ENCODE results near the gene RNF14.

RNF14 gene

DNA sequence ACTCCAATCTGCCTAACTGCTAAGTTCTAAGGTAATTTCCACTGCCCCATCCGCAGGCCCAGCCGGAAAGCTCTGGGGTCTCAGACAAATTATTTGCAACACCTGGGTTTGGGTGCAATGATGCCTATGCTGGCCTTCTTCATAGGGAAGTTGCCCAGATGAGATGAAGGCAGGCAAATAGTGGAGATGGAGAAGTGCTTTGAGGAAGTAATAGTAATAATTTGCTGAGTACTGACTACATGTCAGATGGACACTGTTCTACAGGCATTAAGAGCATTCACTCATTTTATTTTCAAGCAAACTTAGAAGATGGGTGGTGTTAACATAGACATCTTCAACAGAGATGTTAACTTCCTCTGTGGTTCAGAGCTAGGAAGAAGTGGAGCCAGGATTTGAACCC, 14.7 kb upstream of the RNF14 start:
- H3K79me2 ChIP-seq (ENCODE audit: control insufficient read depth, insufficient read depth, low read length, poor library complexity): no peaks in the 10 kb centered on the region
- peaks cover 2% of the 10 kb centered on the region for H3K9me3 ChIP-seq (ENCODE audit: insufficient read depth, low read depth, low read length)
- H2BK12ac ChIP-seq (ENCODE audit: low read length): no peak overlapping the region
- H4K91ac ChIP-seq (ENCODE audit: low read depth, low read length): no peak overlapping the region
- H3K9ac ChIP-seq (ENCODE audit: low read length): no peak overlapping the region
- H3K4me3 ChIP-seq (ENCODE audit: low read depth, low read length): no peak overlapping the region
- H3K4ac ChIP-seq (ENCODE audit: low read depth, low read length): no peak overlapping the region
- H3K36me3 ChIP-seq (ENCODE audit: control insufficient read depth in 1 of 2, insufficient read depth in 2 of 2, low read length in 2 of 2): no peaks in the 10 kb centered on the region
- H2AK5ac ChIP-seq (ENCODE audit: low read length): no peak overlapping the region
- whole genome bisulfite sequencing (ENCODE audit: extremely low coverage, insufficient coverage, insufficient read length): no CpG with 5 or more reads among the region's 2 CpGs
- H2AFZ ChIP-seq (ENCODE audit: insufficient read depth, low read length, poor library complexity): no peak overlapping the region
- no peak overlapping the region for H3K4me2 ChIP-seq (ENCODE audit: low read length)
- H3K79me1 ChIP-seq (ENCODE audit: low read length): no peaks in the 10 kb centered on the region
- H4K12ac ChIP-seq (ENCODE audit: low read depth, low read length): no peak overlapping the region
- H2BK120ac ChIP-seq (ENCODE audit: insufficient read depth, low read length, poor library complexity): no peak overlapping the region
- H3K4me1 ChIP-seq (ENCODE audit: control insufficient read depth in 1 of 2, insufficient read depth in 2 of 2, low read length in 2 of 2): no peaks in the 10 kb centered on the region
- no peaks in the 10 kb centered on the region for H3K27me3 ChIP-seq (ENCODE audit: insufficient read depth, low read length)
- H3K23ac ChIP-seq (ENCODE audit: low read length): no peak overlapping the region
- H4K8ac ChIP-seq (ENCODE audit: low read depth, low read length): no peak overlapping the region
- H3K27ac ChIP-seq (ENCODE audit: low read depth, low read length): no peak overlapping the region
- no peak overlapping the region for H3K18ac ChIP-seq (ENCODE audit: low read length)
- DNase-seq: no peak
- no peak overlapping the region for H2BK5ac ChIP-seq (ENCODE audit: low read depth, low read length, poor library complexity)
- no peak overlapping the region for H3K14ac ChIP-seq (ENCODE audit: low read length)

GRCh38 chr5:141957367-141957996, 11.4 kb upstream of the RNF14 start:
- Histone ChIP-seq H4K8ac (ENCODE audit: low read depth, low read length) (no peak overlapping the region), H4K91ac (ENCODE audit: low read depth, low read length) (no peak overlapping the region), H2BK120ac (ENCODE audit: insufficient read depth, low read length, poor library complexity) (no peak overlapping the region), H3K14ac (ENCODE audit: low read length) (no peak overlapping the region), H4K12ac (ENCODE audit: low read depth, low read length) (no peak overlapping the region), H3K4me2 (ENCODE audit: low read length) (no peak overlapping the region), H3K4me1 (ENCODE audit: control insufficient read depth in 1 of 2, insufficient read depth in 2 of 2, low read length in 2 of 2) (no peaks in the 10 kb centered on the region), H3K27me3 (ENCODE audit: insufficient read depth, low read length) (no peaks in the 10 kb centered on the region), H3K9me3 (ENCODE audit: insufficient read depth, low read depth, low read length) (peaks cover 2% of the 10 kb centered on the region), H3K27ac (ENCODE audit: low read depth, low read length) (no peak overlapping the region), H3K79me1 (ENCODE audit: low read length) (no peaks in the 10 kb centered on the region), H2BK5ac (ENCODE audit: low read depth, low read length, poor library complexity) (no peak overlapping the region), H3K79me2 (ENCODE audit: control insufficient read depth, insufficient read depth, low read length, poor library complexity) (no peaks in the 10 kb centered on the region), H3K18ac (ENCODE audit: low read length) (no peak overlapping the region), H3K23ac (ENCODE audit: low read length) (no peak overlapping the region), H3K9ac (ENCODE audit: low read length) (no peak overlapping the region), H3K4ac (ENCODE audit: low read depth, low read length) (no peak overlapping the region), H2BK12ac (ENCODE audit: low read length) (no peak overlapping the region), H3K4me3 (ENCODE audit: low read depth, low read length) (no peak overlapping the region), H2AK5ac (ENCODE audit: low read length) (no peak overlapping the region), H2AFZ (ENCODE audit: insufficient read depth, low read length, poor library complexity) (no peak overlapping the region), H3K36me3 (ENCODE audit: control insufficient read depth in 1 of 2, insufficient read depth in 2 of 2, low read length in 2 of 2) (no peaks in the 10 kb centered on the region)
- DNase-seq: no peak
- WGBS (ENCODE audit: extremely low coverage, insufficient coverage, insufficient read length): no CpG with 5 or more reads among the region's 16 CpGs

DNA sequence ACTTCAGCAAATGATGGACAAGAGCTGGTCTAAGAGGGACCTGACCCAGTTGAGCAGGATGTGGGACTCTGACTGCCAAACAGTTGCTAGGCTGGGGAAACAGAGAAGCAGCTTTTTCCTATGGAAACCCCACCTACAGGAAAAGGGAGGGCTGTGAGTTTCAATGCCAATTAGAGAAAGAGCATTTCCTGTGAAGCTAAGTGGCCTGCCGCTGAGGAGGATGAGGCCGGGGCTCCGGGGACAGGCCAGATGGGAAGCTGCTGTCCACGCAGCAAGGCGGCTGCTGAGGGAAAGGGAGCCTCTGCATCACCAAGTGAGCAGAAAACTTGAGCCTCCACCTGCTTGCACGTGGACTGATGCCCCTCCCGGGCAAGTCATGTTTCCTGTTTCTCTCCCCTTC, 10.8 kb upstream of the RNF14 start, which contains the start of gene PCDH12:
Gene PCDH12, minus strand, starts transcription at position 90 of the 400 bp plus-strand sequence. CDS start 351 bp downstream, outside the sequence.
- Histone ChIP-seq H3K14ac (ENCODE audit: low read length) (no peak within 1 kb of the TSS), H3K23ac (ENCODE audit: low read length) (no peak within 1 kb of the TSS), H4K12ac (ENCODE audit: low read depth, low read length) (no peak within 1 kb of the TSS), H3K27me3 (ENCODE audit: insufficient read depth, low read length) (no peaks in the 10 kb centered on the region), H2AK5ac (ENCODE audit: low read length) (no peak within 1 kb of the TSS), H3K9me3 (ENCODE audit: insufficient read depth, low read depth, low read length) (peaks cover 2% of the 10 kb centered on the region), H3K79me2 (ENCODE audit: control insufficient read depth, insufficient read depth, low read length, poor library complexity) (no peaks in the 10 kb centered on the region), H2AFZ (ENCODE audit: insufficient read depth, low read length, poor library complexity) (no peak within 1 kb of the TSS), H2BK12ac (ENCODE audit: low read length) (no peak within 1 kb of the TSS), H2BK120ac (ENCODE audit: insufficient read depth, low read length, poor library complexity) (no peak within 1 kb of the TSS), H3K27ac (ENCODE audit: low read depth, low read length) (no peak within 1 kb of the TSS), H3K9ac (ENCODE audit: low read length) (no peak within 1 kb of the TSS), H3K4ac (ENCODE audit: low read depth, low read length) (no peak within 1 kb of the TSS), H3K4me2 (ENCODE audit: low read length) (no peak within 1 kb of the TSS), H3K79me1 (ENCODE audit: low read length) (no peaks in the 10 kb centered on the region), H4K91ac (ENCODE audit: low read depth, low read length) (no peak within 1 kb of the TSS), H3K36me3 (ENCODE audit: control insufficient read depth in 1 of 2, insufficient read depth in 2 of 2, low read length in 2 of 2) (no peaks in the 10 kb centered on the region), H3K18ac (ENCODE audit: low read length) (no peak within 1 kb of the TSS), H3K4me3 (ENCODE audit: low read depth, low read length) (no peak within 1 kb of the TSS), H3K4me1 (ENCODE audit: control insufficient read depth in 1 of 2, insufficient read depth in 2 of 2, low read length in 2 of 2) (no peaks in the 10 kb centered on the region), H2BK5ac (ENCODE audit: low read depth, low read length, poor library complexity) (no peak within 1 kb of the TSS), H4K8ac (ENCODE audit: low read depth, low read length) (no peak within 1 kb of the TSS)
- DNase-seq: no peak
- WGBS (ENCODE audit: extremely low coverage, insufficient coverage, insufficient read length): no CpG with 5 or more reads among the region's 7 CpGs

DNA sequence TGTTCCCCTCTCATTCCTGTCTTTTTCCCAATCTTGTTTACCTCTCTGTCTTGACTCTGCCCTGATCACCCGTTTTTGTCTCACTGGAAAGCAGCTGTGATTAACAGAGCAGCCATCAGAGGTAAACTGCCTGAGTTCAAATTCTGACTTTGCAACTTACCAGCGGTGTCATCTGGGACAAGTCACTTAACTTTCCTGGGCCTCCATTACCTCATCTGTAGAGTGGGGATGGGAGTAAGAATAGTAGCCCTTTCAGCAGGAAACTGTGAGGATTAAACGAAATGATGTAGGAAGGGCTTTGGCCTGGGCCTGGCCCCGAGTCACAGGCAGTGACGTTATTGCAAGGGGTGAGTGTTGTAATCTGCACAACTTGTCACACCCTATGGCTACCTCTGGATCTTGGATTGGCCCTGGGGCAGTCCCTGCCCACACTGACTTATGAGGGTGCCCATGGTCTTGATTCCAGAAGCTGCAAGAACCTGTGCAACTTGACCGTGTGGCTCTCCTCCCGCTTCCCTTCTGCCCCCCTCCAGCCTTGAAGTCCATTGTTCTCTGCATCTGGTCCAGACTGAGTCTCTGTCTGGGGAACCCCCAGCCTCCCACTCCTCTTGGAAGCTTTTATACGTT, 10.2 kb upstream of the RNF14 start:
- no peak overlapping the region for H2AK5ac ChIP-seq (ENCODE audit: low read length)
- WGBS (ENCODE audit: extremely low coverage, insufficient coverage, insufficient read length): no CpG with 5 or more reads among the region's 8 CpGs
- H4K8ac ChIP-seq (ENCODE audit: low read depth, low read length): no peak overlapping the region
- H3K4me1 ChIP-seq (ENCODE audit: control insufficient read depth in 1 of 2, insufficient read depth in 2 of 2, low read length in 2 of 2): no peaks in the 10 kb centered on the region
- no peak overlapping the region for H3K23ac ChIP-seq (ENCODE audit: low read length)
- H3K27me3 ChIP-seq (ENCODE audit: insufficient read depth, low read length): no peaks in the 10 kb centered on the region
- H3K4ac ChIP-seq (ENCODE audit: low read depth, low read length): no peak overlapping the region
- no peak overlapping the region for H3K27ac ChIP-seq (ENCODE audit: low read depth, low read length)
- no peak overlapping the region for H2BK12ac ChIP-seq (ENCODE audit: low read length)
- no peak overlapping the region for H3K9ac ChIP-seq (ENCODE audit: low read length)
- no peak overlapping the region for H3K14ac ChIP-seq (ENCODE audit: low read length)
- peaks cover 2% of the 10 kb centered on the region for H3K9me3 ChIP-seq (ENCODE audit: insufficient read depth, low read depth, low read length)
- H2BK120ac ChIP-seq (ENCODE audit: insufficient read depth, low read length, poor library complexity): no peak overlapping the region
- no peak overlapping the region for H2BK5ac ChIP-seq (ENCODE audit: low read depth, low read length, poor library complexity)
- no peak overlapping the region for H4K91ac ChIP-seq (ENCODE audit: low read depth, low read length)
- H3K4me2 ChIP-seq (ENCODE audit: low read length): no peak overlapping the region
- H4K12ac ChIP-seq (ENCODE audit: low read depth, low read length): no peak overlapping the region
- no peaks in the 10 kb centered on the region for H3K79me1 ChIP-seq (ENCODE audit: low read length)
- no peaks in the 10 kb centered on the region for H3K79me2 ChIP-seq (ENCODE audit: control insufficient read depth, insufficient read depth, low read length, poor library complexity)
- DNase-seq: peak; percentile 66 to 77
- H3K4me3 ChIP-seq (ENCODE audit: low read depth, low read length): no peak overlapping the region
- no peaks in the 10 kb centered on the region for H3K36me3 ChIP-seq (ENCODE audit: control insufficient read depth in 1 of 2, insufficient read depth in 2 of 2, low read length in 2 of 2)
- H3K18ac ChIP-seq (ENCODE audit: low read length): no peak overlapping the region
- H2AFZ ChIP-seq (ENCODE audit: insufficient read depth, low read length, poor library complexity): no peak overlapping the region
